SK-N-SH (cell line): ENCODE results near the gene NOPCHAP1. TPM values are rescaled to one million over a fixed set of nuclear protein-coding genes. Genes with fewer than 3 reads are reported as not detected.
"Not testable (repeated sequence)": the region's sequence is repeated elsewhere in the genome, so short reads cannot be mapped to it uniquely, and the experiment has no call there.

Experiments
- CTCF ChIA-PET: fragments of 300-600, 350-600 bp; formaldehyde crosslinking; extraction: SDS; loops from one replicate; lab custom pipeline; 2021; lab: Yijun Ruan, JAX
- POLR2A ChIA-PET: fragments of 350-600 bp; sonication (Branson Sonifier 250); formaldehyde crosslinking; extraction: SDS; loops from one replicate; lab custom pipeline; 2020; ENCODE audit warnings: antibody characterized with exemption, inconsistent platforms; lab: Yijun Ruan, JAX
- DNase-seq: peaks from one replicate; pipeline ENCODE4 v3.0.0; 2012
- H2AFZ ChIP-seq: fragments of 200-600 bp; sonication (generic); 2 replicates; pipeline ENCODE4 v1.8.1; 2016; ENCODE audit warnings: antibody characterized with exemption, mild to moderate bottlenecking, low read depth
- H3F3A ChIP-seq: fragments of 200-600 bp; sonication (generic); replicated peaks from 2 replicates; pipeline ENCODE3; 2016; ENCODE audit warnings: antibody characterized with exemption, mild to moderate bottlenecking; ENCODE audit not compliant: insufficient read depth
- H3K27ac ChIP-seq, 2 experiments: fragments of 200-500 bp in 1 of 2; fragments of 200-600 bp in 1 of 2; sonication (Bioruptor generic) in 1 of 2; sonication (generic), shearing (Covaris generic) in 1 of 2; 2 replicates each; pipeline versions ENCODE4 v1.5.1 to v1.6.1; 2014 to 2016; ENCODE audit warnings: low read depth in 2 of 2, inconsistent platforms in 1 of 2, low read length in 1 of 2, mild to moderate bottlenecking in 1 of 2, mixed read lengths in 1 of 2
- H3K27me3 ChIP-seq: fragments of 200-600 bp; sonication (generic), shearing (Covaris generic); 2 replicates; pipeline ENCODE4 v1.6.1; 2016; ENCODE audit warnings: mixed run types; ENCODE audit not compliant: insufficient read depth
- H3K36me3 ChIP-seq, 2 experiments: fragments of 200-500 bp in 1 of 2; fragments of 200-600 bp in 1 of 2; sonication (Bioruptor generic) in 1 of 2; sonication (generic) in 1 of 2; replicated peaks in 1 of 2; 2 replicates each; pipeline versions ENCODE3 to v1.5.1; 2014 to 2016; ENCODE audit warnings: low read length in 1 of 2, mild to moderate bottlenecking in 1 of 2; ENCODE audit not compliant: insufficient read depth in 2 of 2, control insufficient read depth in 1 of 2
- H3K4me1 ChIP-seq, 2 experiments: fragments of 200-500 bp in 1 of 2; fragments of 200-600 bp in 1 of 2; sonication (Bioruptor generic) in 1 of 2; sonication (generic), shearing (Covaris generic) in 1 of 2; 2 replicates each; pipeline versions ENCODE4 v1.5.1 to v1.6.1; 2014 to 2016; ENCODE audit warnings: low read depth in 1 of 2, low read length in 1 of 2, mixed run types in 1 of 2; ENCODE audit not compliant: insufficient read depth in 2 of 2, control insufficient read depth in 1 of 2
- H3K4me2 ChIP-seq: fragments of 200-600 bp; sonication (generic), shearing (Covaris generic); 2 replicates; pipeline ENCODE4 v1.6.1; 2017; ENCODE audit warnings: mixed run types
- H3K4me3 ChIP-seq, 2 experiments: fragments of 200-500 bp in 1 of 2; fragments of 200-600 bp in 1 of 2; sonication (Bioruptor generic) in 1 of 2; sonication (generic), shearing (Covaris generic) in 1 of 2; 2 replicates each; pipeline versions ENCODE4 v1.5.1 to v1.8.1; 2014 to 2016; ENCODE audit warnings: low read depth in 2 of 2, inconsistent platforms in 1 of 2, low read length in 1 of 2, mild to moderate bottlenecking in 1 of 2, mixed read lengths in 1 of 2, moderate library complexity in 1 of 2
- H3K79me2 ChIP-seq: fragments of 200-600 bp; sonication (generic); 2 replicates; pipeline ENCODE4 v1.8.1; 2017; ENCODE audit warnings: mild to moderate bottlenecking; ENCODE audit not compliant: insufficient read depth
- H3K9ac ChIP-seq: fragments of 200-600 bp; sonication (generic); 2 replicates; pipeline ENCODE4 v1.6.1; 2017; ENCODE audit warnings: mixed run types
- H3K9me2 ChIP-seq: fragments of 200-600 bp; sonication (generic); 2 replicates; pipeline ENCODE4 v1.6.1; 2017; ENCODE audit warnings: mixed run types
- H3K9me3 ChIP-seq: fragments of 200-600 bp; sonication (generic); 2 replicates; pipeline ENCODE4 v1.6.1; 2017; ENCODE audit warnings: mixed run types, mild to moderate bottlenecking, moderate library complexity
- H4K20me1 ChIP-seq: fragments of 200-600 bp; sonication (generic); 2 replicates; pipeline ENCODE4 v1.6.1; 2017; ENCODE audit warnings: mild to moderate bottlenecking, mixed run types; ENCODE audit not compliant: insufficient read depth
- CHD2 ChIP-seq: fragments of 150-350 bp; IDR thresholded peaks from 2 replicates; pipeline ENCODE4 v1.6.1; 2018; ENCODE audit warnings: low read length; ENCODE audit not compliant: partially characterized antibody
- ELF1 ChIP-seq: IDR thresholded peaks from 2 replicates; pipeline ENCODE4 v1.4.0; 2012
- EP300 ChIP-seq, 2 experiments: IDR thresholded peaks; 2 replicates each; pipeline versions ENCODE4 v1.4.0 to v1.6.1; 2012; ENCODE audit warnings: borderline replicate concordance in 1 of 2, low read depth in 1 of 2, low read length in 1 of 2
- FOSL2 ChIP-seq: IDR thresholded peaks from 2 replicates; pipeline ENCODE4 v1.4.0; 2012; ENCODE audit warnings: low read depth, mild to moderate bottlenecking, moderate library complexity, borderline replicate concordance
- FOXM1 ChIP-seq: IDR thresholded peaks from 2 replicates; pipeline ENCODE4 v1.4.0; 2012; ENCODE audit warnings: low read depth, mild to moderate bottlenecking
- JUND ChIP-seq: IDR thresholded peaks from 2 replicates; pipeline ENCODE4 v1.4.0; 2012
- MEF2A ChIP-seq: IDR thresholded peaks from 2 replicates; pipeline ENCODE4 v1.4.0; 2012; ENCODE audit warnings: low read depth, borderline replicate concordance
- NFIC ChIP-seq: IDR thresholded peaks from 2 replicates; pipeline ENCODE4 v1.4.0; 2012; ENCODE audit warnings: borderline replicate concordance
- SIN3A ChIP-seq: IDR thresholded peaks from 2 replicates; pipeline ENCODE4 v1.6.1; 2012; ENCODE audit warnings: low read depth, mild to moderate bottlenecking, low read length, moderate library complexity, borderline replicate concordance
- WGBS: methylation state at CpG from one replicate; pipeline ENCODE4 v1.1.6; 2017; ENCODE audit warnings: low lambda C conversion rate; 5-methylcytosine and 5-hydroxymethylcytosine counted together
- polyA plus RNA-seq, 3 experiments: library from polyadenylated mRNA; depleted of rRNA; stranded (reverse); fragments of >200 nt; gene quantifications; 2 replicates each; pipeline ENCODE4 v1.2.3, GENCODE V29; 2012
- TF ChIP-seq, protein P1 (sequence below): IDR thresholded peaks from 2 replicates; pipeline ENCODE4 v1.6.1; 2012; ENCODE audit warnings: mild to moderate bottlenecking, low read depth, low read length, moderate library complexity

The NOPCHAP1 gene
- polyA plus RNA-seq, 1 of the 3 experiments (the other 2 are of a cell fraction), result 17.3 TPM

DNA sequence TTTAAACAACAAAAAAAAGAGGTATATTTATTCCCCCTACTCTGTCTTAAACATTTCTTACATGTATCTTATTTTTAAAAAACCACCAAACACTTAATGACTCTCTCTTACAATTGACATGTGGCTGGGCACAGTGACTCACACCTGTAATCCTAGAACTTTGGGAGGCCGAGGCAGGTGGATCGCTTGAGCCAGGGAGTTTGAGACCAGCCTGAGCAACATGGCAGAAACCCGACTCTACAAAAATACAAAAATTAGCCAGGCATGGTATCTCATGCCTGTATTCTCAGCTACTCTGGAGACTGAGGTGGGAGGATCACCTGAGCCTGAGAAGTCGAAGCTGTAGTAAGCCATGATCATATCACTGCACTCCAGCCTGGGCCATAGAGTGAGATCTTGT, 44.0 kb upstream of the NOPCHAP1 start (continued):
- TF ChIP-seq, protein P1, sequence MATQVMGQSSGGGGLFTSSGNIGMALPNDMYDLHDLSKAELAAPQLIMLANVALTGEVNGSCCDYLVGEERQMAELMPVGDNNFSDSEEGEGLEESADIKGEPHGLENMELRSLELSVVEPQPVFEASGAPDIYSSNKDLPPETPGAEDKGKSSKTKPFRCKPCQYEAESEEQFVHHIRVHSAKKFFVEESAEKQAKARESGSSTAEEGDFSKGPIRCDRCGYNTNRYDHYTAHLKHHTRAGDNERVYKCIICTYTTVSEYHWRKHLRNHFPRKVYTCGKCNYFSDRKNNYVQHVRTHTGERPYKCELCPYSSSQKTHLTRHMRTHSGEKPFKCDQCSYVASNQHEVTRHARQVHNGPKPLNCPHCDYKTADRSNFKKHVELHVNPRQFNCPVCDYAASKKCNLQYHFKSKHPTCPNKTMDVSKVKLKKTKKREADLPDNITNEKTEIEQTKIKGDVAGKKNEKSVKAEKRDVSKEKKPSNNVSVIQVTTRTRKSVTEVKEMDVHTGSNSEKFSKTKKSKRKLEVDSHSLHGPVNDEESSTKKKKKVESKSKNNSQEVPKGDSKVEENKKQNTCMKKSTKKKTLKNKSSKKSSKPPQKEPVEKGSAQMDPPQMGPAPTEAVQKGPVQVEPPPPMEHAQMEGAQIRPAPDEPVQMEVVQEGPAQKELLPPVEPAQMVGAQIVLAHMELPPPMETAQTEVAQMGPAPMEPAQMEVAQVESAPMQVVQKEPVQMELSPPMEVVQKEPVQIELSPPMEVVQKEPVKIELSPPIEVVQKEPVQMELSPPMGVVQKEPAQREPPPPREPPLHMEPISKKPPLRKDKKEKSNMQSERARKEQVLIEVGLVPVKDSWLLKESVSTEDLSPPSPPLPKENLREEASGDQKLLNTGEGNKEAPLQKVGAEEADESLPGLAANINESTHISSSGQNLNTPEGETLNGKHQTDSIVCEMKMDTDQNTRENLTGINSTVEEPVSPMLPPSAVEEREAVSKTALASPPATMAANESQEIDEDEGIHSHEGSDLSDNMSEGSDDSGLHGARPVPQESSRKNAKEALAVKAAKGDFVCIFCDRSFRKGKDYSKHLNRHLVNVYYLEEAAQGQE, result no peak
- TF ChIP-seq NFIC, result no peak
- TF ChIP-seq ELF1, result no peak
- TF ChIP-seq JUND, result no peak

DNA sequence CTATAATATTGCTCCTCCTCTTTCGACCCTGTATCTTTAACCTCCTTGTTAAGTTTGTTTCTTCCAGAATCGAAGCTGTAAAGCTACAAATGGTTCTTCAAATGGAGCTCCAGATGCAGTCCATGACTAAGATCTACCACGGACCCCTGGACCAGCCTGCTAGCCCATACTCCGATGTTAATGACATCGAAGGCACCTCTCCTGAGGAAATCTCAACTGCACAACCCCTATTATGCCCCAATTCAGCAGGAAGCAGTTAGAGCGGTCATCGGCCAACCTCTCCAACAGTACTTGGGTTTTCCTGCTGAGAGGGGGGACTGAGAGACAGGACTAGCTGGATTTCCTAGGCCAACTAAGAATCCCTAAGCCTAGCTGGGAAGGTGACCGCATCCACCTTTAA, 42.7 kb upstream of the NOPCHAP1 start:
- H3K27ac ChIP-seq, H4K20me1 ChIP-seq, H3K79me2 ChIP-seq, H2AFZ ChIP-seq, H3K9me2 ChIP-seq, H3K9ac ChIP-seq, H3F3A ChIP-seq, H3K4me3 ChIP-seq, DNase-seq, H3K9me3 ChIP-seq, H3K27me3 ChIP-seq, H3K36me3 ChIP-seq, H3K4me1 ChIP-seq, POLR2A ChIA-PET, H3K4me2 ChIP-seq: not testable (repeated sequence)
- WGBS, result 89% methylated on average over 8 of the region's 8 CpGs
- CTCF ChIA-PET, result interaction anchor here (1.1 kb wide), 1 partner anchor 14 kb away, joined by 4 read pairs; the partner anchor contains the start of gene SLC41A2

DNA sequence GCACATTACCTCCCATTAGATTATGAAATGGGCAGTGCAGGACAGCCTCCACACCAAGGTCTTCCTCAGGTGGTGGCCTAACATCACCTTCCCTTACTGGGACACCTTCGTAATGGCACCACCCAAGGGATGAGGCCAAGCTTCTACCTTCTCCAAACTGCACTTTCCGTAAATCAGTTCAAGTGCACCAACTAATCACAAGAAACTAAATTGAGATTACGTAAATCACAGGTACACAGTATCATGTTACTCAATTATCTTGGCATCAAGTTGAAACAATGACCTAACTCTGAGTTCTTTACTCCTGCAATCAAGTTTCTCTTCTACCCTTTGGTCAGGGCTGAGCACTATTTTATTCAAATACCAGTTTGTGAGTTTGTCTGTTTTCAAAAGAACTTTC, 41.9 kb upstream of the NOPCHAP1 start:
- H3K27me3 ChIP-seq, result no peaks in the 10 kb centered on the region
- H3K36me3 ChIP-seq, result no peaks in the 10 kb centered on the region
- no peak overlapping the region for H2AFZ ChIP-seq
- CTCF ChIA-PET, result no interaction called here
- H3K4me3 ChIP-seq, result no peak overlapping the region
- H3F3A ChIP-seq, result no peaks in the 10 kb centered on the region
- POLR2A ChIA-PET, result no interaction called here
- H3K9me3 ChIP-seq, result no peaks in the 10 kb centered on the region; the same call in 1 of the 2 replicates
- H3K4me2 ChIP-seq, result no peak overlapping the region
- H3K79me2 ChIP-seq, result peaks cover 9% of the 10 kb centered on the region
- DNase-seq, result no peak
- no peak for TF ChIP-seq FOXM1
- TF ChIP-seq, protein P1, result no peak
- no peak for TF ChIP-seq EP300 (IDR thresholded peaks at IDR 0.05; ENCODE audit: borderline replicate concordance in 1 of 2, low read depth in 1 of 2, low read length in 1 of 2)
- TF ChIP-seq MEF2A, result no peak
- no peak for TF ChIP-seq FOSL2
- no peak for TF ChIP-seq CHD2
- TF ChIP-seq NFIC, result no peak
- no peak for TF ChIP-seq SIN3A
- H3K4me1 ChIP-seq, result no peaks in the 10 kb centered on the region
- H3K9me2 ChIP-seq, result no peaks in the 10 kb centered on the region
- H4K20me1 ChIP-seq, result no peaks in the 10 kb centered on the region
- H3K27ac ChIP-seq, result no peak overlapping the region
- WGBS, result 96% methylated on average over 3 of the region's 3 CpGs
- no peak overlapping the region for H3K9ac ChIP-seq

DNA sequence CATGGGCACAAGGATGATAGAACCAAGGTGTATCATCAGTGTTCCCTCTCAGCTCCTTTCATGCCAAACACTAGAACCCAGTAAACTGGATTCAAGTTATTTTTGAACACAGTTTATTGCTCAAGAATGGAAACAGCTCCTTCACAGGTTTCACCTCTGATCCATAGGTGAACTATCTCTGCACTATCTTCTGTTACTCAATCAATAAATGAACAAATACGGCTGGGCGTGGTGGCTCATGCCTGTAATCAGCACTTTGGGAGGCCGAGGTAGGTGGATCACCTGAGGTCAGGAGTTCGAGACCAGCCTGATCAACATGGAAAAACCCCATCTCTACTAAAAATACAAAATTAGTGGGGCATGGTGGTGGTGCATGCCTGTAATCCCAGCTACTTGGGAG, 37.4 kb upstream of the NOPCHAP1 start:
- H3K9me2 ChIP-seq, H3K4me3 ChIP-seq, H3K9me3 ChIP-seq, H3K27me3 ChIP-seq, POLR2A ChIA-PET, H3K79me2 ChIP-seq, H4K20me1 ChIP-seq, H3F3A ChIP-seq, DNase-seq, H3K9ac ChIP-seq, H3K36me3 ChIP-seq, H2AFZ ChIP-seq, H3K27ac ChIP-seq, H3K4me1 ChIP-seq, H3K4me2 ChIP-seq: not testable (repeated sequence)
- WGBS, result 100% methylated on average over 4 of the region's 4 CpGs
- CTCF ChIA-PET, result interaction anchor here (1.0 kb wide), 1 partner anchor 9 kb away, joined by 3 read pairs; the partner anchor contains the start of gene SLC41A2
